Adipose tissue (tissue), 3 donors: ENCODE measurements around the gene GXYLT1. TPM values are rescaled to one million over a fixed set of nuclear protein-coding genes. Genes with fewer than 3 reads are reported as not detected.

ENCODE experiments used
- H3K27ac ChIP-seq: one replicate; pipeline ENCODE4 v1.5.1; 2013; ENCODE audit warnings: low read depth, low read length
- WGBS, 3 donors: extraction: QIAGEN DNeasy Blood & Tissue Kit; methylation state at CpG; one replicate each; pipeline ENCODE4 v1.1.7; 2013; 5-methylcytosine and 5-hydroxymethylcytosine counted together
- polyA plus RNA-seq, 3 donors: library from polyadenylated mRNA; stranded (reverse); fragments of 200-250 nt; gene quantifications; one replicate each; pipeline ENCODE4 v1.2.3, GENCODE V29; 2013
- donor health status: healthy with polysubstance abuse.
- donor health status: Bipolar disorder and iron deficiency.
- donor health status: healthy.

GXYLT1 gene
- polyA plus RNA-seq, 3 donors = 2.1 to 6.2 (median 3.4) TPM

DNA sequence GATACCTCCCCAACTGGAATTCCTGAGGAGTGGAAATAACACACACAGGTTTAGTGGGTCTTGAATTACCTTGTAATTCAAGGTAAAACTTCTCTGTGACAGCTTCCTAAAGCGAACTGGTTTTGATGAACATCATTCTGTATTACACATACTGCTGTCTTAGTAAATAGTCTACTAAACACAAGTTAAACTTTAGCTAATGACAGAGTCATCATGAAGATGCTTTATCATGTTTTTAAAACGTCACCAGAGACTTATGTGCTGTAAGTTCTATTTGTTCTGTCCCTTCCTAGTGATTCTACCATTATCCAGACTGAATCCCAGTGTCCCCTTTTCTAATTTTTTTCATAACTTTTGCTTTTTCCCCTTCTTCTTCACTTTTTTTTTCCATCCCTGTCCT is 11.6 kb upstream of the GXYLT1 start:
- no peak overlapping the region for H3K27ac ChIP-seq
- 40 to 94% (median 93%) methylated on average over 2 of the region's 2 CpGs for WGBS, 3 donors

GRCh38 chr12:42145552-42146215 is 1.0 kb upstream of the GXYLT1 start:
- H3K27ac ChIP-seq = no peak overlapping the region
- WGBS, 3 donors = 70 to 81% (median 77%) methylated on average over 11 of the region's 11 CpGs

DNA sequence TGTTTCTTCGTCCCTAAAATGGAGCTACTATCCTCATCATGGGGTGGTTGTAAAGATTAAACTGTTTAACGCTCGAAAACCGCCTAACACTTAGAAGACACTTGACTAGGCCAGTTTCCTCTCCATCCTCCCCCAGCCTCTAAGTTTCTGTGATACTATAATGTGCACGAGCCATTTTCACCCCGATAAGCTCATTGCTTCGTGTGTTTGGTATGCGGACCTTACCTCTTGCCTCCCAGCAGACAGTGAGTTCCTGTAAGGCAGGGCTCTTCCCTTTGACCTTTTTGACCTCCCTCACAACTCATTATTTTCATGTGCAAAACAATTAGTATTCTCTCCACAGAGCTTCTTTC is 499 bp upstream of the GXYLT1 start:
- H3K27ac ChIP-seq = no peak overlapping the region
- 4 to 7% (median 6%) methylated on average over 8 of the region's 8 CpGs for WGBS, 3 donors

GRCh38 chr12:42144158-42144407 is 591 bp downstream of the GXYLT1 start:
- WGBS, 3 donors = 0% methylated on average over 18 to 21 of the region's 21 CpGs
- H3K27ac ChIP-seq = no peak overlapping the region

DNA sequence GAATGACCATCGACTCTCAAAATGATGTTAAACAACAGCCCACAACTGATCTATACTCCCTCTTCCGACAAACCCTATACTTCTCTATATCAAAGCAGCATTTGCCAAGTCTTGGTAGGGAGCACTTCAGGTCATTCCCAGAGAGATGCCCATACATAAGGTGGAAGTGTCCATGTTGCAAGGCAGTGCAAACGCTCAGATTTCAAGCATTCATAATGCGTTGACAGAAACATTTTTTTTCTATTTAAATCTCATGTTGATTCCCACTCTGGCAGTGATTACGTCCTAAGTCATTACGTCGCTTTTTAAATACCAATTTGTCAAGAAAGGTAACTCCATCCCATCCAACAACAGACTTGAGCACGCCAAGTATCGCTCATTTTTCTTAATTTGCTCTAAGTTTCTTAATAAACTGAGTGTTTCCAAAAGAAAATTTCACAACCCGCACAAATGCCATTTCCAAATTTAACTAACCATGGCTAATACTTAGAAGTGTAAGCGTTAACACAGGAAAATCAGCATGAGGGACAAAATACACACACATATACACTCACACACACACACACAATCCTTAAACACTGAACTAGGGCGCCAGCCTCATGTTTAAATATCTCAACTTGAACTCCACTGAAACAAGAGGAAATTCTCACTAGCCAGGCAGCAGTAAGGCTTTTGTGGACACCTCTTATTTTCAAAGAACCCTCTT is 1.1 kb downstream of the GXYLT1 start:
- 8 to 14% (median 12%) methylated on average over 12 of the region's 12 CpGs for WGBS, 3 donors
- no peak overlapping the region for H3K27ac ChIP-seq

- 83 to 84% (median 83%) methylated on average over 3 of the region's 3 CpGs for WGBS, 3 donors
- no peak overlapping the region for H3K27ac ChIP-seq
Measured at GRCh38 chr12:42141981-42142606, 2.6 kb downstream of the GXYLT1 start.

DNA sequence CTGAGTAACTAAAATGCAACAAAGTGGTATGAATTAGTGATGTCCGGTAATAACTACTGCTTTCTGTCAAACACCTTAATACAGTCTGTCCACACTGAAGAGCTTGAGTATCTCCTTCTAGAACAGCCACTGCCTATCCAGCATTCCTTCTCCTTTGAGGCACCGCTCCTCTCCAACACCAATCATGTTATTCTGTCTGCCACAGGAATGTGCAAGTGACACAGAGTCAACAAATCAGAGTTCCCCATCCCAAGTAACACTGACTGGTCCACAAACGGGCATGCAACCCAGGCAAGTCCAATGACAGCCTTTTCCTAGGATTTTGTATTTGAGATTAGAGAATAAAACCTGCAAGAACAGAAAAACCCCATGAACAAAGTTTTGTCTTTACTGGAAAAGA is 3.8 kb downstream of the GXYLT1 start:
- H3K27ac ChIP-seq = no peak overlapping the region
- 55 to 73% (median 70%) methylated on average over 3 of the region's 3 CpGs for WGBS, 3 donors

- WGBS, 3 donors = 77 to 94% (median 78%) methylated on average over 3 of the region's 3 CpGs
- H3K27ac ChIP-seq = no peak overlapping the region
Measured at GRCh38 chr12:42135259-42135814, 9.3 kb downstream of the GXYLT1 start.

DNA sequence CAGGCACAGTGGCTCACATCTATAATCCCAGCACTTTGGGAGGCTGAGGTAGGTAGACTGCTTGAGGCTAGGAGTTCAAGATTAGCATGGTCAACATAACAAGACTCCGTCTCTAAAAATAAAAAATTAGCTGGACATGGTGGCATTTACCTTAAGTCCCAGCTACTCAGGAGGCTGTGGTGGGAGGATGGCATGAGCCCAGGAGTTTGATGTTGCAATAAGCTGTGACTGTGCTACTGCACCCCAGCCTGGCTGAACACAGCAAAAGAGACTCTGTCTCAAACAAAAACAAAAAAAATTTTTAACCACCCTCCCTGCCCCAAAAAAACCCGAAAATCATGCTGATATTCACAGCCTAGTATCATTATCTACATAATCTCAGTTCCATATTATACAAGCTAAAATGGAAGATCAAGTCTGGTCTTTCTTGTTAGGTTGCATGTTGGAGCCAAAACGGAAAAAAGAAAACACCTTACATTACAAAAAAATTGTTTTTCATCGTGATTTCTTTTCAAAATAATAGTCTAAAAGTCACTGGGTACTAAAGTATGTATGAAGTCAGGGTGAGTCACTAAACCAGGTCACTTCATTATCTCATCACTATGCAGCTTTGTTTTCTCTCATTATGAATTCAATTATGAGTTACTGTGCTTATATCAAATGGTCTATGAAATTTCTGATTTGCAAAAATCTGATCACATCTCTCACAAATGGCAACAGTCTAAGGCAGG is 13.8 kb downstream of the GXYLT1 start:
- no peak overlapping the region for H3K27ac ChIP-seq
- 47 to 56% (median 55%) methylated on average over 4 of the region's 4 CpGs for WGBS, 3 donors

DNA sequence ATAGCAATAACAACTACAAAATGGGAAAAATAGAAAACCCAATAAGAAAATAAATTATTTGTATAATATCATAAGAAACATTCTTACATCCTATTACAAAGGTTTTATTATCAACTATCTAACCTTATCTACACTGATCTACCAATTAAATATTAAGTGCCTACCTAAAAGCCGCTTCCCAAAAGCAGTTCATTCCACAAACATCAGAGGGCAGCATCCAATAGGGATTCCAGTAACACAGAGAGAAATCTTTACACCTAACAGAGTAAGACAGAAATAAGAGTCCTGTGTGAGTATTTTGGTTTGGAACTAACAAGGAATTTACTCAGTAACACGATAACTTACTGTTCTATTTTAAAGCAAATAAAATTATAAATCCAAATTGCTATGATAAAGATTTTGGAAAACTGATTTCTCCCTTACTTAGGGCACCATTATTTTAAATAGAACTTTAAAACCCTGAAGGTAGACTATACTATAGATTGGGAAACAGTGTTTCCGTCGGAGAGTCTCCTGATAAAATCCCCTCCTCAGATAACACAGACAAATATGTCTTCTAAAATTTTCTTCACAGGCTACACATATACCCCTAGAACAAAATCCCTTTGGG is 15.0 kb downstream of the GXYLT1 start:
- no peak overlapping the region for H3K27ac ChIP-seq
- WGBS, 3 donors = 27 to 54% (median 44%) methylated on average over 4 of the region's 4 CpGs

DNA sequence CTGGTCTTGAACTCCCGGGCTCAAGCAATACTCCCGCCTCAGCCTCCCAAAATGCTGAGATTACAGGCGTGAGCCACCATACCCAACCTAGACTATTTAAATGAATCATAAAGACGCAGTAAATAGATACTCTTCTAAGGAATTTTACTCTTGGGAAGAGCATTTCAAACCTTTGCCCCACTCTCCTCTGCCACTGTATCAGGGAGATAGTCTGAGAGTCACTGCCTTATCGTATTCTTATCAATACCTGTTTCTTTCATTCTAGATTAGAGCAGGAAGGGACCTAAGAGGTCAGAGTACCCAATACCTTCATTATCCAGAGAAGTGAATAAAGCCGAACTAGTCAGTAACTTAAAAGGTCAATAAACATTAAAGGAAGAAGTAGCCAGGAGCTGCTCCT is 15.8 kb downstream of the GXYLT1 start:
- WGBS, 3 donors = 88 to 95% (median 95%) methylated on average over 6 of the region's 6 CpGs

GRCh38 chr12:42128327-42128726 is 16.3 kb downstream of the GXYLT1 start:
- no peak overlapping the region for H3K27ac ChIP-seq
- 81 to 91% (median 85%) methylated on average over 3 of the region's 3 CpGs for WGBS, 3 donors

More for the DNA sequence above, 15.8 kb downstream of the GXYLT1 start:
- H3K27ac ChIP-seq = no peak overlapping the region

DNA sequence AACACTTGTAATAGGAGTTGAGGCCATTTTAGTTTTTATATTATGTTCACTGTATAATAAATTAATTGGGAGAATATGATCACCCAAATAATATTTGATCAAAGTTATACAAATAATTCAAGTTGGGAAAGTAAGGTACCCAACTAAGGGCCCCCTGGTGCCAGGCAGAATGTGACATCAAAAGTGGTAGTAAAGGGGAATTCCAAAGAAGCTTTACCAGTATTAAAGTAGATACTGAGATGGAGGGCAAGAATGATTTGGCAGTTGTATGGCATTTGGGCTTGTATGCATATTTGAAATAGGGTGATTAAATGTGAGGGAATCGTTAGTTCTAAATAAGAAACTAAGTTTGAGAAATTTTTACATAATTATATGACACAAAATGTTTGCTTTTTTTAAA is 17.7 kb downstream of the GXYLT1 start:
- no peak overlapping the region for H3K27ac ChIP-seq
- WGBS, 3 donors = 89 to 92% (median 91%) methylated on average over 1 of the region's 1 CpG

GRCh38 chr12:42125388-42125767 is 19.3 kb downstream of the GXYLT1 start:
- WGBS, 3 donors = 32 to 42% (median 32%) methylated on average over 1 of the region's 1 CpG
- no peak overlapping the region for H3K27ac ChIP-seq

DNA sequence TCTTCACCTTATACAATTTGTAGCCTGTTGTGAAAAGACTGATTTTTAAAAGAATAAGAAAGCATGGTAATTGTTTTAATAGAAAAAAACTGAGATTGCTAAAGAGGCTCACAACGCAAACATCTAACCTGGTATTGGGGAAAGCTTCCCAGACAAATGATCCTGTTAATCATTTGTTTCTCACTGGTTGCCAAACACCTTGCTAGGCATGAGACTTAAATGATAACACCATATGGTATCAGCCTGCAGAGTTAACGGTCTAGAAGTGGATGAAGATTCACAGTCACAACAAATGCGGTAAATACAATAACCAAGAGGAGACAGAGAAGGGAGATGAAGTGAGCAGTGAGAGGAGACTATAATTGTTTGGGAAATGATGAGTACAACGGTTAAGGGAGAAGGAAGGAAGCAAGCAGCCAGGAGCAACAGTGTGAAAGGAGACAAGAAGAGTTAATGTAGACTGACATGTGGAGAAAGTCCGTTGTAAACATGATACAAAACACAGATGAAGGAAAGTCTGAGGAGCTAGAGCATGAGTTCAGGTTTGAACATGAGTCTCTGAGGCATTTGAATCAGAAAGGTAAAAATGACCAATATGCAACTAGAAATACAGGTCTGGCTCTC is 19.8 kb downstream of the GXYLT1 start:
- H3K27ac ChIP-seq = no peak overlapping the region
- WGBS, 3 donors = 30 to 53% (median 46%) methylated on average over 5 of the region's 5 CpGs

- WGBS, 3 donors = 65 to 84% (median 74%) methylated on average over 2 of the region's 2 CpGs
- no peak overlapping the region for H3K27ac ChIP-seq
Measured at GRCh38 chr12:42119085-42119633, 25.5 kb downstream of the GXYLT1 start.

GRCh38 chr12:42118136-42118879 is 26.4 kb downstream of the GXYLT1 start:
- WGBS, 3 donors = 85 to 90% (median 88%) methylated on average over 5 of the region's 5 CpGs
- no peak overlapping the region for H3K27ac ChIP-seq
